Endothelial cell of coronary artery (primary cell): Measurements from ENCODE around the gene MAP1LC3B. TPM values are rescaled to one million over a fixed set of nuclear protein-coding genes. Genes with fewer than 3 reads are reported as not detected.

Experiments used
- total RNA-seq: library from RNA; depleted of rRNA; stranded (reverse); fragments of >200 nt; gene quantifications from 2 replicates; pipeline ENCODE4 v1.2.3, GENCODE V29; 2014

The MAP1LC3B gene
- 17.8 and 27.0 TPM in 2 replicates for total RNA-seq

GRCh38 chr16:87391950-87392820 is at the start of gene MAP1LC3B:
Gene MAP1LC3B (plus strand): TSS chr16:87392336. CDS start chr16:87392428, 92 bp downstream.

GRCh38 chr16:87383505-87384161 is 8.5 kb upstream of the MAP1LC3B start, which contains the start of gene FBXO31:
Gene FBXO31 (minus strand): TSS chr16:87383776. CDS start chr16:87383744, 32 bp downstream.

Other genes with a start within 250 kb of the MAP1LC3B start
- 3.3 and 4.1 TPM in 2 replicates for gene C16orf95, start 74.9 kb upstream of the MAP1LC3B start, total RNA-seq
- 17.0 and 23.9 TPM in 2 replicates for gene FBXO31, start 8.6 kb upstream of the MAP1LC3B start, total RNA-seq
- 6.4 and 9.9 TPM in 2 replicates for gene ZCCHC14, start 100.7 kb downstream of the MAP1LC3B start, total RNA-seq
- gene JPH3, start 210.2 kb downstream of the MAP1LC3B start, total RNA-seq, result under 0.01 TPM in 1 of 2 replicates, not detected in the other